NCI-H1930 (cell line): ENCODE measurements around the gene UGT1A4.
"Not testable (repeated sequence)": the region's sequence is repeated elsewhere in the genome, so short reads cannot be mapped to it uniquely, and the experiment has no call there.

Experiments used
- DNase-seq, 2 experiments: peaks; one replicate each; lab custom pipeline; 2025; lab: John Stamatoyannopoulos, UW

UGT1A4 gene

DNA sequence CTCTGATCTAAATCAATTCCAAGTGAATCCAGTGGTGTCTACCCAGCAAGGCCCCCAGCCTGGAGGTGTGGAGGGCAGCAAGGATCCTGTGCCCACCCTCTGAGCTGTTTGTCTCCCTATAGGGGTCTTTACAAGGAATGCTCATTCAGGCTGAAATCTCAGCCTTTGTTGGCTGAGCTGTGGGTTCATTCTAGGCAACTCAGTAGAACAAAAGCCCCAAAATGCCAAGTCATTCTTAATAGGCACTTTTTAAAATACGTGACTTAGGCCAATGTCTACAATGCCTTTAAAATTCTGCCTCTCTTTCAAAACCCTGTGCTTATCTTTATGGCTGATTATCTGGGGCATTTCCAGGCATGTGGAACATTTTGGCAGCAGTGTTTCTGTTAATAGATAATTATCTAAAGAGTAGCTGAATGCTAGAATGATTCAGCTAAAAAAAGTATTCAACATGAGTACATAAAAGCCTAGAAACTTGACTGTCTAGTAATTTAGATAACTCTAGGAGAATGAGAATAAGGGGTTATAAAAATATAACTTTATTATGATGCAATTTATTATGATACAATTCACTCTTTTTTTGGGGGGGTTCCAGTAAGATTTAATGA is 18.4 kb upstream of the UGT1A4 start:
- DNase-seq, result no peak

- not testable (repeated sequence) for DNase-seq
These were observed 17.7 kb upstream of the UGT1A4 start for GRCh38 chr2:233700842-233701241.

DNA sequence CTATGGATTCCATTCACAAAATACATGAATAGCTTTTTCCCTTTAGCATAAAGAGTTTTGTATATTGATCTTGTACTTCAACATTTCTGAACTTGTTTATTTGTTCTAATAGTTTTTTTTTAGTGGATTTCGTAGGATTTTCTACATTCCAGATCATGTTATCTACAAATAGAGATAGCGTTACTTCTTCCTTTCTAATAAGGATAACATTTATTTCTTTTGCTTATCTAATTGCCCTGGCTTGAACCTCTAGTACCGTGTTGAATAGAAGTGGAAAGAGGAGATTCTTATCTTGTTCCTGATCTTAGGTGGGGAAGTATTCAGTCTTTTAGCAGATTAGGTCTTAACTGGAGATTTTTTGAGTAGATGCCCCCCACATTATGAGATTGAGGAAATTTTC is 16.3 kb upstream of the UGT1A4 start:
- DNase-seq, result no peak

DNA sequence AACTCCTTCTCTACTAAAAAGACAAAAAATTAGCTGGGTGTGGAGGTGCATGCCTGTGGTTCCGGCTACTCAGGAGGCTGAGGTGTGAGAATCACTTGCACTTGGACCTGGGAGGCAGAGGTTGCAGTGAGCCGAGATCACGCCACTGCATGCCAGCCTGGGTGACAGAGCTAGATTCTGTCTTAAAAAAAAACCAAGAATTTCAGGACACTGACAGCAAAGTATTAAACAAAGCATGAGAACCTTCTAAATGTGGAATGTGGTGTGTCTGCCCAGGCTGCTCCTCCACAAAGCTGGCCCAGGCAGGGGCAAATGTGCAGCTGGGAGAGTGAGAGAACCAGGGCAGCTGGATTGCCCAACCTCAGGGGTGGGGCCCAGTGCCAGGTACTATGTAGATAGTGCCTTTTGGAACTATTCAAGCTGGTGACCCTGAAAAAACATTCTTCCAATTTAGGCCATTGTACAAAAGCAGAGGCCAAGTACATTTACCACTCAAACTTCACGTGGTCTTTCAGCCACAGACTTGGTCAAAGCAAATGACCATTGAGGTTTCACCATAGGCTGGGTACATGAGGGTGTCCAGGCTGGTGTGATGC is 12.5 kb upstream of the UGT1A4 start:
- no peak for DNase-seq

DNA sequence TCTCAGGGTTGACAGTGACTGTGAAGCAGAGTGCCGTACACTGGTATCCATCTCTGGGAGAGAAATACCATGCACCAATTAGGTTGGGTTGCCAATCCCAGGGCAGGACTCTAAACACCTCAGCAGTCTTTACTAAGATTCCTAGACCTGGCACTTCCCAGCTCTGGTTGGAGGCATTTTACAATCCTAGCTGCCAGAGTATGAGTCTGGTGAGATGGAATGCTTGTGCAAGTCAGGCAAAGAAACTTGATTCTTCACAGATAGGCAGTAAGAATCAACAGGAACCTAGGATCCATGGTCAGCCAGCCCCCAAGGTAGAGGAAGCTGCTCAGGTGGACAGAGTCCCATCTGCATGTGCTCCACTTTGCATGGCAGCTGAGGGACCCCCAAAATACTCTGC is 11.8 kb upstream of the UGT1A4 start:
- DNase-seq, result no peak

DNA sequence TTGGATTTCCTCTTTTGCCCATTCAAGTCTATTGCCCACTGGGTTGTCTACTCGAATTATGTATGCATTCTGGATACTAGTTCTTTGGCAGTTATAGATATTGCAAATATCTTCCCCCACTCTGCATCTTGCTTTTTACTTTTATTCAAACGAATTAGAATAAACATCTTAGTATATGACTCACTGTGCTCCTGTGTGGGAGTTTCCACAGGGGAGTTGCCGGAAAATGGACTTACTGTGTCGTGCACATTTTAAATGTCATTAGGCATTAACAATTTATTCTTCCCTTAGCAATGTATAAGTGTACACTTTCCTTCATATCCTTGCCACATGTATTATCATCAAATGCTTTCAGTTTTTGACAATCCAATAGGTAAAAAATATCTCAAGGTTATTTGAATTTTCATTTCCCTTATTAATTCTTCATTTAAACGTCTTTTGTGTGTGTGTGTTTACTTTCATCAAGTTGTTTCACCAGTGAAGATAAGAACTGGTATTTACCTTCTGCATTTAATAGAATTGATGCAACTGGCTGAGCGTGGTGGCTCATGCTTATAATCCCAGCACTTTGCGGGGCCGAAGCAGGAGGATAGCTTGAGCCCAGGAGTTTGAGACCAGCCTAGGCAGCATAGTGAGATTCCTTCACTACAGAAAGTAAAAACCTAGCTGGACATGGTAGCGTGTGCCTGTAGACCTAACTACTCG is 10.4 kb upstream of the UGT1A4 start:
- no peak for DNase-seq

DNA sequence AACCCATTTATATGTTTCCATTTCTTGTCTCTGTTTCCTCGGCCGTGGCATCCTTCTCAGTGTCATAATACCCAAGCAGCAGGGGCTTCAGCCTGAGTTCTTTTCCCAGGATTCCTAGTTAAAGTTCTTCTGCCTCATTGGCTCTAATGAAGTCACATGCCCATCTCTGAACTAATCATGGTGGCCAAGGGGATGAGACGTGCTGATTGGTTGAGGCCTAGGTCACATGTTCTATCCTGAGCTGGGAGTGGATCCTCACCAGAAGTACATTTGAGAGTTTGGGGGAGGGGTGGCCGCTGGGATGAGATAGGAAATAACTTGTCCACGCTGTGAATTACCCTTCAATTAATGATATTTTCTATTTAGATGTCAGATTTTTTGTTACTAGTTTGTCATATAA is 9.6 kb upstream of the UGT1A4 start:
- no peak for DNase-seq

DNA sequence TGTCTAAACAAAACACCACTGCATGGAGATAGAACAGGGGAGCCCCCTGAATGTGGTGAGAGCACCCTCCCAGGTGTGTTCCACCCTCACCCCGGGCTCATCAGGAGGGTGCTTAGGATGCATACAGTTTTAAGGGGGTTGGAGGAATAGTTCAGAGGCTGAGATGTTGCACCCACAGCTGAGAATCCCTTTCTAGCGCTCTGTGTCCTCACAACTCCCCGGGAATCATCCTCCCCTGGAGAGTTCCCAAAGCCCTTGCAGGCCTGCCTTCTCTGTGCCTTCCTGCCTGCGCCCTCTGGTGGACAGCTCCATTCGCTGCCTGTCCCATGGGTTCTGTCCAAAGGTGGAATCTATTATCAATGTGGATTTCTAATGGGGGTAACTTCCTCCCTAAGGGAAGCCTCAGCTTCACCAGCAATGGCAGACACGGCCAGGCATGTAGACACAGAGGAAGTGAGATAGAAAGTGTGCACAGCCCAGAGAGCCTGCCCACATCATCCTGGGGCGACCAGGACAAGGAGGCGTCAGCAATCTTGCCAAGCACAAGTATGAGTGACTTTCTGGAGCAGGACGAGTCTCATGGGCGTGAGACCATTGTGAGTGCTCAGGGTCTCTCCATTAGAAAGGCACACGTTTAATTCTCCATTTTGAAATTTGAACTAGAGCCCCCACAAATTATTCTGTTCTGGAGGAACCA is 7.1 kb upstream of the UGT1A4 start:
- peak; percentile 13 to 47 for DNase-seq

- no peak for DNase-seq
These were observed 5.8 kb upstream of the UGT1A4 start, which contains the start of gene UGT1A5 for GRCh38 chr2:233712611-233713261. TSS of gene UGT1A5 (plus strand) at chr2:233712907. CDS start at chr2:233712992, 85 bp downstream.

- DNase-seq, result no peak
These were observed 5.3 kb upstream of the UGT1A4 start for GRCh38 chr2:233713262-233713615.

DNA sequence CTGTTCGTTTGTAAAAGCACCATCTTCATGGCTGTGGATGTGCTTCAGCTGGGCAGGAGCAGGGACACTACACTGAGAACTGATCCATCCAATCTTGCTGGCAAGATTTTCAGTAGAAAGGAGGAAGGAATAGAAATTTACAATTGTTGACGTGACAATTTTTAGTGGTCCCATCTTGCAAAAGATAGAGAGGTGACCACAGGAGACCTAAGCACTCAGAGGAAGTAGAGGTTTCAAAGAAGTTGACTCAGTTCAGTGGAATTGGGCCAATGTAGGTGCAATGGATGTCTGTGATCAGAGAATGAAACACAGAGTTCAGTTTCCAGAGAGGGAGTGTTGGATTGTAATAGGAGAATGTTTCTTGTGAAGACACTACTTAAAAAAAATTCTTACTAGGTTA is 4.4 kb upstream of the UGT1A4 start:
- no peak for DNase-seq

DNA sequence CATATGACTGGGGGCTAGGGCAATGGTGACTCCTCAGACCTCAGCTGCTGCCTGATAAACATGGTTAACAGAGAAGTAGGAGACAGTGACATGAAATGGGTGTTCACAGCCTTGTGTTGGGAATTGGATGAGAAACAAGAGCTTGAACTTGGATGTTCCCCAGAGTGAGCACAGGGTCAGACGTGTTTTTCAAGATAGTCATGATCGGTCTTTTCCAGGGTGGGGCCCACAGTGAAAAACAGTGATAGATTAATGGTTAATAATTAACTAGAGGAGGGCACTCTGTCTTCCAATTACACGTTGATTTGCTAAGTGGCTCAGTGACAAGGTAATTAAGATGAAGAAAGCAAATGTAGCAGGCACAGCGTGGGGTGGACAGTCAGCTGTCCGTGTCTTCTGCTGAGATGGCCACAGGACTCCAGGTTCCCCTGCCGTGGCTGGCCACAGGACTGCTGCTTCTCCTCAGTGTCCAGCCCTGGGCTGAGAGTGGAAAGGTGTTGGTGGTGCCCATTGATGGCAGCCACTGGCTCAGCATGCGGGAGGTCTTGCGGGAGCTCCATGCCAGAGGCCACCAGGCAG is 10.3 kb downstream of the UGT1A4 start, which contains the start of gene UGT1A3:
UGT1A3 (plus strand) TSS at position 320 of the 579 bp plus-strand sequence; CDS start at position 405, 85 bp downstream.
- no peak for DNase-seq

- not testable (repeated sequence) for DNase-seq
These were observed 18.5 kb downstream of the UGT1A4 start for GRCh38 chr2:233736868-233737653.

DNA sequence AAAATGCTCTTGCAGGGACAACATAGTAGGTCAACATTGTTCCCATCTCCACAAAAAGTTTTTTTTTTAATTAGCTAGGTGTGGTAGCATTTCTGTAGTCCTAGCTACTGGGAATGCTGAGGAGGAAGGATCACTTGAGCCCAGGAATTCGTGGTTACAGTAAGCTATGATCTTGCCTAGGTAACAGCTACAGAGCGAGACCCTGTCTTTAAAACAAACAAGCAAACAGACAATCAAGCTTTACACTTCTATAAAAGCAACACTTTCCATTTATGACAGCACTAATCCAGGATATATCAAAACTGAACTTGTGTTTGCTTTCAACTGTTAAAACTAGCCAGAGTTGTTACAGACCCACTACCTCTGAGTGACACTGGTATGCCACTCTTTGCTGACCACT is 22.3 kb downstream of the UGT1A4 start:
- DNase-seq, result no peak

GRCh38 chr2:233743464-233744259 is 25.1 kb downstream of the UGT1A4 start:
- no peak for DNase-seq

DNA sequence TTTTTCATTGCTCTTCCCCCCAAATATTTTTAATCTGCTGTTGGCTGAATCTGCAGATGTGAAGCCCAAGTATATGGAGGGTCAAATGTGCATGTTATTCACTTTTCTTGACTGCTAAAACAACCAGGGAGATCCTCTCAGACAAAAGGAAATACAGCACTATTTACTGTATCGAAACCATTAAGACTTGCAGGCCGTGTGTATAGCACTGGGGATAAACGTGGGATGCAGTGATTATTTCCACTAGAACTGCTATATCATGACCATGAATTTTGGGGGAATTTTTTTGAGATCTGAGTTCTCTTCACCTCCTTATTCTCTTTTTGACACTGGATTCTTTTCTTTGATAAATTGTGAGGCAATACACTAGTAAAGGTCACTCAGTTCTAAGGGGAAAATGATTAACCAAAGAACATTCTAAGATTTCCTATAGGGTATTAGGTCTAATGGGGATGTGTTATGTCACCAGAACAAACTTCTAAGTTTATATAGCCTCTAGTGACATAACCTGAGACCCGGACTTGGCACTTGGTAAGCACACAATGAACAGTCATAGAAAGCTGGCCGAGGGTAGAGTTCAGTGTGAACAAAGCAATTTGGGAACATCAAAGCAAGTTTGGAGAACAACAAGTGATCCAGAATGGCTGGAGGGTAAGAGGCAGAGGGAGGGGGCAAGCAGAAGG is 26.7 kb downstream of the UGT1A4 start:
- DNase-seq, result no peak

DNA sequence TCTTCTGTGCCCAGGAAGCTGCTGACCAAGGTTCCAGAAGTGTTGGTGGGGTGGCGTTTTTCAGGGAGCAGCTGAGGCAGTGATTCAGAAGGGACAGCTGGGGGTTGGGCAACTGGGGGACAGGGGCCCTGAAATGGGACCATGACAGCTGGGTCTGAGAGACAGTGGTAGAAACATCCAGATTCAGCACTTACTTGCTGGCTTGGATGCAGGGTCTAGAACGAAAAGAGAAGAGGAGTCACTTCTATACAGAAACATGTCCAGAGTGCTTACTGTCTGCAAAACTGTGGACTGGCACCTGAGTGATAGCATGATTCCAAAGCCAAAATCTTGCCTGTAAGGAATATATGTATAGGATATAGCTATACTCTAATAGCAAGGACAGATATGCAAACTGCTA is 27.3 kb downstream of the UGT1A4 start:
- DNase-seq, result not testable (repeated sequence)

DNA sequence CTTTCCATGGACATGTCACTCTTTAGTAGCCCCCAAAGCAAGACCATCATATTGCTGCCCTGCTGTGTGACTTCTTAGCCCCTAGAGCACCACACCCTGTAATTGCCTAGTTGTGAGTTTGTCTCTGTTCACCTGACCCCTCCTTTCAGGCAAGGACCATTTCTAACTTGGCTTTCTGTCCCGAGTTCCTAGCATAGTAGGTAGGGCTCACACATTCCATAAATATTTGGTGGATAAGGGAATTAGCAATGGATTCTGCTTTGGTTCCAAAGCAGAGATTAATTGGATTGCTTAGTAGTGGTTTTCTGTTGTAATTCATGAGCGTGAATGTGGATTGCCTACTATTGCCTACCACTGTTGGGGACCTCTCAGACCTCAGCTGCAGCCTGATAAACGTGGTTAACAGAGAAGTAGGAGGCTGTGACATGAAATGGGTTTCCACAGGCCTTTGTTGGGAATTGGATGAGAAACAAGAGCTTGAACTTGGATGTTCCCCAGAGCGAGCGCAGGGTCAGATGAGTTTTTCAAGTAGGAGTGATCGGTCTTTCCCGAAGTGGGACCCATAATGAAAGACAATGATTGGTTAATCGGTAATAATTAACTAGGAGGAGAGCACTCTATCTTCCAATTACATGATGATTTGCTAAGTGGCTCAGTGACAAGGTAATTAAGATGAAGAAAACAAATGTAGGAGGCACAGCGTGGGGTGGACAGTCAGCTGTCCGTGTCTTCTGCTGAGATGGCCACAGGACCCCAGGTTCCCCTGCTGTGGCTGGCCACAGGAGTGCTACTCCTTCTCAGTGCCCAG is 28.1 kb downstream of the UGT1A4 start:
- DNase-seq, result no peak

DNA sequence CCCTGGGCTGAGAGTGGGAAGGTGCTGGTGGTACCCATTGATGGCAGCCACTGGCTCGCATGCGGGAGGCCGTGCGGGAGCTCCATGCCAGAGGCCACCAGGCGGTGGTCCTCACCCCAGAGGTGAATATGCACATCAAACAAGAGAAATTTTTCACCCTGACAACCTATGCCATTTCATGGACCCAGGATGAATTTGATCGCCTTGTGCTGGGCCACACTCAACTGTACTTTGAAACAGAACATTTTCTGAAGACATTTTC is 28.7 kb downstream of the UGT1A4 start:
- no peak for DNase-seq
